CD4-positive, alpha-beta T cell treated with Interleukin-10 for 1 hour (primary cell): ENCODE results near the gene PRELID2.
"Not testable (repeated sequence)": the region's sequence is repeated elsewhere in the genome, so short reads cannot be mapped to it uniquely, and the experiment has no call there.

Experiments used
- DNase-seq: peaks from one replicate; pipeline ENCODE4 v3.0.0-alpha.2; 2020

PRELID2 gene

DNA sequence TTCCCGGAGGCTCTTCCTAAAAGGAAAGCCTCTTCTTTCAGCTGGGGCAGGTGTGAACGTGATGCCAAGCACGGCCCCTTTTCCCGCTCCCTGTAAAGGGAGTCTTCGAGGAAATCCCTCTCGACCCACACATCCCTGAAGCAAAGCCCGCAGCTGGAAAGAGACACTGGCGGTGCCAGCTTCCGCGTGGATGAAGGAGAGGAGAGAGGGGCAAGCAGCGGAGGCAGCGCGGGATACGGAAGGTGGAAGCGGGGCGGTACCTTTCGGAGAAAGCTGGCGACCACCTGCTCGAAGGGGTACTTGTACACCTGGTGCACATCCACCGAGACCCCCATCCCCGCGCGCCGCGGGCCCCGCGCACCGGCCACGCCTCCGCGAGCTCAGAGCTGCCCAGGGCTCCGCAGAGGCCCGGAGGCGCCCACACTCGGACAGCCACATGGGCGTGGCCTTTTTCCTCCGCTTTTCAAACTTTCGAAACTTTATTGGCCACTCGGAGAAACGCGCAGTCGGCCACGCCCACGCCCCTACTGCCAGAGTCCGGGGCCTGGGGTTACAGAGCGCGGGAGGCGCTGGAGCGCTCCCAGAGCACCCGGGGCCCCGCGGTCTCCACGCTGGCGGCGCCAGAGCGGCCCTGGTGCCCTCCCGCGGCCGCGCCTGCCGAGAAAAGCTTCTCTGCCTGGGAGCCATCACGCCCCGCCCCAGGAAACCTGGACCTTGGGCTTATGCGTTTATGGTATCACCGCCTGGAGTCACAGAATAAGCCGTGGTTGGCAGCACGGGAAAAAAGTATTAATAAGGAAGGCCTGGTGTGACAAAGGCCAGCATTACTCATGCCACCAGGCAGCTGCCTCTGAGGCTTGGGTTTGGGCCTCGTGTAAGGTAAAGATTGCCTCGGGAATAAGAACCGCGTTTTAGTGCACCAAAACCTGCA lies at the start of gene PRELID2:
Gene PRELID2, minus strand, starts transcription at position 426 of the 931 bp plus-strand sequence. Its CDS starts 91 bp downstream, at position 335.
- peak; percentile 61 for DNase-seq

DNA sequence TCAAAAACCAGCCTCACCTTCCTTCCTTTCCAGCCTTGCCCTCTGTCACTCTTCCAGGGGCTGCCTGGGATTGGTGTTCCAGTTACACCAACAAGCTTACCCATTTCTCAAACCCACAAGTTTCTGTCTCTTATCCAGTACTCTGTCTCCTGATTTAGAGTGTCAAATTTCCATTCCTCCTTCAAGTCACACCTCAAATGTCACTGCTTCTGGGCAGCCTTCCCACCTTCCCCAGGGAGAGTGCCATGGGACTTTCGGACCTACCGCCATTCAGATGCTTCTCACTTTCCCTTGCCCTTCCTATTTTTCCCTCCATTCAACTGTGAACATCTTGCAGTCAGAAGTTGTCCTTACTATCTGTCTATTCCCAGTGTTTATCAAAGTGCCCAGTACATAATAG lies 39.6 kb upstream of the PRELID2 start:
- no peak for DNase-seq

- no peak for DNase-seq
These were observed 37.8 kb upstream of the PRELID2 start, which contains the start of gene GRXCR2 for GRCh38 chr5:145872914-145873313. Gene GRXCR2, minus strand, starts transcription at chr5:145873014. Its CDS starts 46 bp downstream, at chr5:145872968.

- DNase-seq = no peak
These were observed 37.3 kb upstream of the PRELID2 start for GRCh38 chr5:145872486-145872885.

DNA sequence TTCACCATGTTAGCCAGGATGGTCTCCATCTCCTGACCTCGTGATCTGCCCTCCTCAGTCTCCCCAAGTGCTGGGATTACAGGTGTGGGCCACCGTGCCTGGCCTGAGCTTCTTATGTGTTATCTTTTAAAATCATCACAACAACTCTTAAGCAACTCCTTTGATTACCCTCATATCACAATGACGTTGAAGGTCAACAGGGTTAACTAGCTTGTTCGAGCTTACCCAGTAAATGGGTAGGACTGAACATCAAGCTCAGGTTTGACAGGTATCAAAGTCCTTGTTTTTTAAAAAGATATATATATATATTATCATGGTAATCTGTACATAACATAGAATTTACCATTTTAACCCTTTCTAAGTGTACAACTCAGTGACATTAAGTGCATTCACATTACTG lies 34.6 kb upstream of the PRELID2 start:
- DNase-seq = no peak

- no peak for DNase-seq
These were observed 32.7 kb upstream of the PRELID2 start for GRCh38 chr5:145867806-145868205.

GRCh38 chr5:145864432-145864831 lies 29.3 kb upstream of the PRELID2 start:
- DNase-seq = not testable (repeated sequence)

DNA sequence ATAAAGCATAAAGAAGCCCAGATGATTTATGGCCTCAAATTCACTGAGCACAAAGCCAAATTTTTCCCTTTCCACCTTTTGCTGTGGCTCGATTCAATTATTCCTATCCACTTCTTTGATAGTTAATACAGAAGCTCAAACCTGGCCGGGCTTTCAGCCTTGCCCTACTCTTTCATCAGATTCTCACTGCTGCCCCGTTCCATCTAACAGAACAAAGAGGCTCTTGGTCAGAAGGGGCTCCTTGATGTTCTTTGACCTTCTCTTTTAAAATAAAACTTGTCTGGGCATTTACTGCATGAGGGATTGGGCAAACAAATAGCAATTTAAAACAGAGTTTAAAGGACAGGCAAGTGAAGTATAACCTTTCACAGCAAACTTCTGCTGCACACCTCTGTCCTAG lies 27.9 kb upstream of the PRELID2 start:
- DNase-seq = no peak

- DNase-seq = no peak
These were observed 24.8 kb upstream of the PRELID2 start for GRCh38 chr5:145859897-145860296.

GRCh38 chr5:145859453-145859852 lies 24.3 kb upstream of the PRELID2 start:
- no peak for DNase-seq

DNA sequence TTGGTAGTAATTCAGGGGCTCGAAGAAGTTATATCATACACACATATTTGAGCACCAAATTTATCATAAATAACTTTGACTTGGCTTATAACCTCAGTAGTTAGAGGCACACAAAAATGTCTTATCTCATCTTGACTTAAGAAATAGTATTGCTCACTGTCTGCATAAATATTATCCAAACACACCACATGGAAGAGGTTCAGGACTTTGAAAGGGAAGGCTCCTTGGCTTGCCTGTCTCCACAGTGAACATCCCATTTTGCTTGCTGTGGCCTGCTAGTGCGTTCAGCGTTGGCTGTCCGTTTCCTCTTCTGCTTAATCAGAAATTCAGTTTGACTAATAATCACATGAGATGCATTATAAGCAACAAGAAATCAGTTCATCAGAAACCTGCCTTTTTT lies 23.8 kb upstream of the PRELID2 start:
- DNase-seq = no peak

- no peak for DNase-seq
These were observed 21.2 kb upstream of the PRELID2 start for GRCh38 chr5:145856285-145856818.

DNA sequence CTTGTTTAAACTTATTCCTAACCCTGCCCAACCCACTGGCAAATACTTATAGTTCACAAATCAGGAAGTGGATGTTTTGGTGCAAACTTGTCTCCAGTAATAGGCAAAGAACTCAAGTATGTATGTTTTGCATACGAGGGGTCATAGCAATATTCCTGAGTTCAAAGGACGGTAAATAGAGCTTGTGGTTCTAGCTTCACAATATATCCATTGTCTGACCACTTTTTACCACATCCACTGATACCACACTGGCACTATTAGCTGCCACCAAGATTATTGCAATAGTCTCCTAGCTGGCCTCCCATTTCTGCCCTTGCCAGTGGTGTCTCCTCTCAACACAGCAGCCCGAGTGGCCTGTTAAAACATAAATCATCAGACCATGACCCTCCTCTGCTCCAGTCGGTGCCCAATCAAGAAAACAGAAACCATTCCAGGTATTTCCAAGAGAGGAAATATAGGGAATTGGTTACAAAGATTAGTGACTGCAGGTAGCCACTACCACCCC lies 20.7 kb upstream of the PRELID2 start:
- DNase-seq = no peak

DNA sequence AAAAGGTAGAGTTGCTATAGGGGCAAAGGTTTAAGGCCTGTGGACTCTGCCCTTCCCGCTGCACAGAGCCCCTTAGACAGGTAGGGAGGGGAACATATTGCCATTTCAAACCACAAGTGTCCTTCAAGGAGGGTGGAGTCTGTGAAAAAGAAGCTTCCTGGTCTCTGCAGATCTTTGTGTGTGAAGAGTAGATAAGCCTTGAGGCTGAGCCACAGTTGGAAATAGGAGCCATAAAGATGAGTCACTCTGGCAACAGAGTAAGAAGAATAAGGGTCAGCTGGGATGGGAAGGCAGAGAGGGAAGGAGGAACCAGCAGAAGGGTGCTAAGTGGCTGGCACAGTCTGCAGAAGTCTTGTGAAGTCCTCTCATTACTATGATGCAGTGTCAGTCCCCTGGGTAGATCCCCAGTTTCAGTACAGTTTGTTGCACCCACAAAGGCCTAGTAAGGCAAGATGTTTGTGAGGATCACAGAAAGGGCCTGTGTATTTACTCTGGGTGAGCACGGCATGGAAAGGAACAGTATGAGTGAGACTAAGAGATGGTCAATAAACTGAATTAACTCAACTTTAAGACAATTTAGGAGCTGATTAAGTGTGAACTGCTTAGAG lies 19.6 kb upstream of the PRELID2 start:
- DNase-seq = no peak

DNA sequence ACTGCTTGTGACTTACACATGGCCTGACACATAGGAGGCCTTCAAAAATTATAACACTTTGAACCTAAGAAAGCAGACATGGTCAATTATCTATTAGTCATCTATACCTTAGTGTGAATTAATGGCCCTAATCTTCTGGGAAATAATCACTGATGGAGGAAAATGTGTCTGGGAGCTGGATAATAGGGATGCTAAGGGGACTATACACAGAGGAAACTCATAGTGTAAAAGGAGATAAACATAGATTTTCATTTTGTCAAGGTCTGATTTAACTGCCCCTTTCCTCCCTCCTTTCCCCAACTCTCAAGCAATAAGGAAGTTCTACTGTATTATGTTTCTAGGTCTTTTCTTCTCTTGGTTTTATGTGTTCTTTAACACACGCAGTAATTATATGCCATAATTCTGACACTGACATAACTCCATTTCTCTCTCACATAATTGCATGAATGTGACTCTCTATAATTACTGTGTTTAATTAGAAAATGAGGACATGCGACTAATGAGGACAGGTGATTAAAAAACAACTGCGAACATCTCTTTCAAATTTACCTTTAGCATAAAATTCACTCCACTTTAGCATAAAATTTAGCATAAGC lies 18.7 kb upstream of the PRELID2 start:
- DNase-seq = no peak

- no peak for DNase-seq
These were observed 17.8 kb upstream of the PRELID2 start for GRCh38 chr5:145852990-145853389.

DNA sequence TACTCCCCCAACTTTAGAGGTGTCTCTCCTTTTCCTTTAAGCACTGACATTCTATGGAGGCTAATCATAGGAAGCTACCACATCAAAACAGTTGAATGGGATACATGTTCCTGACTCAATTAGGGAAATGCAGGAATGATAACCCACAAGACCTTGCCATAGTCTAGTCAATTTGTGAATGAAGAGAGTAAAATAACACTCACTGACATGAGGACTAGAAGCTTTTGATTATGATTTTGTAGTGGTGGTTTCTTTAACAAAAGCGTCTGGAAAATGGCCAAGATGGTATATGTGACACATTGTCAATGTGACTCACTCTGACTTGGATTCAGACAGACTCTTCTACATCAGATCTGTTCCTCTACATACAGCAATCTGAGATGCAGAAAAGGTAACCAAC lies 13.7 kb upstream of the PRELID2 start:
- no peak for DNase-seq

GRCh38 chr5:145847499-145848497 lies 12.7 kb upstream of the PRELID2 start:
- DNase-seq = no peak

DNA sequence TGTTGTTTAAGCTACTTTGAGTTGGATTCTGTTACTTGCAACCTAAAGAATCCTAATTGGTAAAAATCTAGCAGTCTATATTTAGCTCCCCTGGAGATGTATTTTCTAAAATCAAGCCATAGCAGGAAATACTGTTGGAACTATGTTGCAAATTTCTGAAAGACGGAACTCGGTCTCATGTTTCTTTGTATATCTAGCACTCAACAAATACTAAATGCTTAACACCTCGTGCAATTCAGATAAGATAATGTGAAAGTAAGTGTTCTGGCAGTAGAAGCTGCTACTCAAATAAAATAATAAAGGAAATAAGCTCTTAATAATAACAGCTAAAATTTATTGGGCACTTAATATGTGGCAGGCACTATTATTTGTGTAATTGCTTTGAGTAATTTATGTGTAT lies 10.9 kb upstream of the PRELID2 start:
- DNase-seq = no peak

DNA sequence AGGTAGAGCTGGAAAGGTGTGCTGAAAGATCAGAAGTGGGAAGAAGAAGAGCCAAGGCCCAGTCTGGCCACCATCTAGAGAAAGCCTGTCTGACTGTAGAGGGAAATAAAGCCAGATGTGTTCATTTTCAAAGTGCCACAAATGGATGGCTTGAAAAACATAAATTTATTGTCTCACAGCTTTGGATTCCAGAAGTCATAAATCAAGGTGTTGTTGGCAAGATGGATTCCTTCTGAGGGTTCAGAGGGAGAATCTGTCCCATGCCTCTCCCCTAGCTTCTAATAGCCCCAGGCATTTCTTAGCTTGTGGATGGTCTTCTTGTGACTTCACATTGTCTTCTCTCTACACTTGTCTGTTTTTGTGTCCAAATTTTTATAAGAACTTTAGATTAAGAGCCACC lies 6.2 kb upstream of the PRELID2 start:
- DNase-seq = no peak

DNA sequence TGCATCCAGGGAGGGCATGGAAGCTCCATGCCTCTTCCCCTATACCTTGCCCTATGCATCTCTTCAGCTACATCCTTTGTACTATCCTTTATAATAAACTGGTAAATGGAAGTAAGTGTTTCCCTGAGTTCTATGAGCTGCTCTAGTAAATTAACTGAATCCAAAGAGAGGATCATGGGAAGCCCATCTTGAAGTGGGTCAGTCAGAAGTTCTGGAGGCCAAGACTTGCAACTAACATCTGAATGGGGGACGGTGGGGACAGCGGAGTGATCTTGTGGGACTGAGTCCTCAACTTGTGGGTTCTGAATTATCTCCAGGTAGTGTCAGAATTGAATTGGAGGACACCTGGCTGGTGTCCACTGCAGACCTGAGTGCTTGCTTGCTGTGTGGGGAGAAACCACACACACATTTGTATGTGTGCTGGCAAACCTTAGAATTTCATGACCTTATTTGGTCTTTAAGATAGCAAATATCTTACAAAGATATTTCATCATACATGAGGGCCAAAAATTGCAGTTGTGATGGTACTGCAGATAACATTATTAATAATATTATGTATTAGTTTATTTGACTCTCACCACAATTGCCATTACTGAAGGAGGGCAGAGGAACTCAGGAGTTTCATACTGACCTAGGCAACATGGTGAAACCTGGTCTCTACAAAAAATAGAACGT lies 5.5 kb upstream of the PRELID2 start:
- DNase-seq = no peak
